ENCODE measurements around the gene ASIC4. TPM values are rescaled to one million over a fixed set of nuclear protein-coding genes. Genes with fewer than 3 reads are reported as not detected.

ASIC4 gene
- polyA plus RNA-seq, 1 donor (not counting 4 experiments of a cell fraction or from before 2014, with no cell fraction given): not detected

DNA sequence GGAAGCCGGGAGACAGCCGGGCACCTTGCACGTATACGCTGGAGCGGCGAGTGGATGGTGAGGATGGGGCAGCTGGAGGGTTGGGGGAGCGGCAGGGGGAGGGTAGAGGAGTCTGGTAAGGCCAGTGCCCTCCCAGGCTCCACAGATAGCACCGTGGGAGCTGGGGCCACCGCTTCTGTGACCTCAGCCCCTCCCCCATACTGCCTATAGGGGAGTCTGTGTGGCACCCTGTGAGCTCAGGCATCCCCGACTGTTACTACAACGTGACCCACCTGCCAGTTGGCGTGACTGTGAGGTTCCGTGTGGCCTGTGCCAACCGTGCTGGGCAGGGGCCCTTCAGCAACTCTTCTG is 25.5 kb upstream of the ASIC4 start:
- Histone ChIP-seq H3K9me3 (ENCODE audit: control insufficient read depth, low read depth, low read length) (no peaks in the 10 kb centered on the region), H3K9me1 (ENCODE audit: control insufficient read depth, extremely low read depth, insufficient read depth, low read length) (no peaks in the 10 kb centered on the region), H3K4me1 (ENCODE audit: control insufficient read depth, extremely low read depth, insufficient read depth, low read length) (no peaks in the 10 kb centered on the region), H3K27ac (ENCODE audit: control insufficient read depth, insufficient read depth, low read length) (no peak overlapping the region), H3K36me3 (ENCODE audit: control insufficient read depth in 2 of 2, extremely low read depth in 1 of 2, insufficient read depth in 2 of 2, low read length in 2 of 2) (peaks cover 0 to 3% of the 10 kb centered on the region in 2 experiments), H3K9ac (ENCODE audit: control insufficient read depth, extremely low read depth, insufficient read depth, low read length) (no peak overlapping the region), H3K79me2 (ENCODE audit: control insufficient read depth, insufficient read depth, low read length) (no peaks in the 10 kb centered on the region), H3K4me2 (ENCODE audit: control insufficient read depth, extremely low read depth, insufficient read depth, low read depth, low read length) (no peak overlapping the region), H3K4me3 (ENCODE audit: control insufficient read depth in 2 of 3, extremely low read depth in 1 of 3, insufficient read depth in 2 of 3, low read depth in 1 of 3, low read length in 3 of 3) (no peak overlapping the region), H3K27me3 (ENCODE audit: control insufficient read depth, extremely low read depth, insufficient read depth, low read length) (peaks cover 34% of the 10 kb centered on the region), H4K20me1 (ENCODE audit: control insufficient read depth, extremely low read depth, insufficient read depth, low read length) (no peaks in the 10 kb centered on the region), H2AFZ (ENCODE audit: control insufficient read depth, low read length) (no peak overlapping the region)
- dilution Hi-C loops (cut with MboI; ENCODE audit: extremely low pct_ligation_motif_present, low sequenced_read_pairs): no loop called here
- FAIRE-seq: no peak
- TF ChIP-seq, protein P1, sequence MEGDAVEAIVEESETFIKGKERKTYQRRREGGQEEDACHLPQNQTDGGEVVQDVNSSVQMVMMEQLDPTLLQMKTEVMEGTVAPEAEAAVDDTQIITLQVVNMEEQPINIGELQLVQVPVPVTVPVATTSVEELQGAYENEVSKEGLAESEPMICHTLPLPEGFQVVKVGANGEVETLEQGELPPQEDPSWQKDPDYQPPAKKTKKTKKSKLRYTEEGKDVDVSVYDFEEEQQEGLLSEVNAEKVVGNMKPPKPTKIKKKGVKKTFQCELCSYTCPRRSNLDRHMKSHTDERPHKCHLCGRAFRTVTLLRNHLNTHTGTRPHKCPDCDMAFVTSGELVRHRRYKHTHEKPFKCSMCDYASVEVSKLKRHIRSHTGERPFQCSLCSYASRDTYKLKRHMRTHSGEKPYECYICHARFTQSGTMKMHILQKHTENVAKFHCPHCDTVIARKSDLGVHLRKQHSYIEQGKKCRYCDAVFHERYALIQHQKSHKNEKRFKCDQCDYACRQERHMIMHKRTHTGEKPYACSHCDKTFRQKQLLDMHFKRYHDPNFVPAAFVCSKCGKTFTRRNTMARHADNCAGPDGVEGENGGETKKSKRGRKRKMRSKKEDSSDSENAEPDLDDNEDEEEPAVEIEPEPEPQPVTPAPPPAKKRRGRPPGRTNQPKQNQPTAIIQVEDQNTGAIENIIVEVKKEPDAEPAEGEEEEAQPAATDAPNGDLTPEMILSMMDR (optimal IDR thresholded peaks at IDR 0.05 in 1 of 3, IDR thresholded peaks at IDR 0.05 in 1 of 3, conservative IDR thresholded peaks at IDR 0.05 in 1 of 3; ENCODE audit: extremely low read depth in 1 of 3, insufficient read depth in 2 of 3, low read length in 3 of 3): no peak
- no peak for TF ChIP-seq EZH2 (IDR thresholded peaks at IDR 0.05; ENCODE audit: low read length)
- no peak for DNase-seq (ENCODE audit: low read depth, low spot score)

DNA sequence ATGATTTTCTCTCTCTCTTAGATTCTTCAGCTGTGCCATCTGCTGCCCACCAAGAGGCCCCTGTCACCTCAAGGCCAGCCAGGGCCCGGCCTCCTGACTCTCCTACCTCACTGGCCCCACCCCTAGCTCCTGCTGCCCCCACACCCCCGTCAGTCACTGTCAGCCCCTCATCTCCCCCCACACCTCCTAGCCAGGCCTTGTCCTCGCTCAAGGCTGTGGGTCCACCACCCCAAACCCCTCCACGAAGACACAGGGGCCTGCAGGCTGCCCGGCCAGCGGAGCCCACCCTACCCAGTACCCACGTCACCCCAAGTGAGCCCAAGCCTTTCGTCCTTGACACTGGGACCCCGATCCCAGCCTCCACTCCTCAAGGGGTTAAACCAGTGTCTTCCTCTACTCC is 25.0 kb upstream of the ASIC4 start:
- Histone ChIP-seq H4K20me1 (ENCODE audit: control insufficient read depth, extremely low read depth, insufficient read depth, low read length) (peaks cover 2% of the 10 kb centered on the region), H3K9me3 (ENCODE audit: control insufficient read depth, low read depth, low read length) (no peaks in the 10 kb centered on the region), H3K36me3 (ENCODE audit: control insufficient read depth in 2 of 2, extremely low read depth in 1 of 2, insufficient read depth in 2 of 2, low read length in 2 of 2) (peaks cover 0 to 3% of the 10 kb centered on the region in 2 experiments), H3K27ac (ENCODE audit: control insufficient read depth, insufficient read depth, low read length) (no peak overlapping the region), H3K9me1 (ENCODE audit: control insufficient read depth, extremely low read depth, insufficient read depth, low read length) (no peaks in the 10 kb centered on the region), H3K79me2 (ENCODE audit: control insufficient read depth, insufficient read depth, low read length) (no peaks in the 10 kb centered on the region), H3K27me3 (ENCODE audit: control insufficient read depth, extremely low read depth, insufficient read depth, low read length) (peaks cover 34% of the 10 kb centered on the region), H3K4me1 (ENCODE audit: control insufficient read depth, extremely low read depth, insufficient read depth, low read length) (no peaks in the 10 kb centered on the region), H3K4me3 (ENCODE audit: control insufficient read depth in 2 of 3, extremely low read depth in 1 of 3, insufficient read depth in 2 of 3, low read depth in 1 of 3, low read length in 3 of 3) (no peak overlapping the region), H2AFZ (ENCODE audit: control insufficient read depth, low read length) (no peak overlapping the region), H3K4me2 (ENCODE audit: control insufficient read depth, extremely low read depth, insufficient read depth, low read depth, low read length) (no peak overlapping the region), H3K9ac (ENCODE audit: control insufficient read depth, extremely low read depth, insufficient read depth, low read length) (no peak overlapping the region)
- FAIRE-seq: no peak
- dilution Hi-C loops (cut with MboI; ENCODE audit: extremely low pct_ligation_motif_present, low sequenced_read_pairs): no loop called here
- DNase-seq (ENCODE audit: low read depth, low spot score): no peak
- TF ChIP-seq, protein P1 (optimal IDR thresholded peaks at IDR 0.05 in 1 of 3, IDR thresholded peaks at IDR 0.05 in 1 of 3, conservative IDR thresholded peaks at IDR 0.05 in 1 of 3; ENCODE audit: extremely low read depth in 1 of 3, insufficient read depth in 2 of 3, low read length in 3 of 3): no peak
- TF ChIP-seq EZH2 (IDR thresholded peaks at IDR 0.05; ENCODE audit: low read length): no peak
